GM23248 (cell line): ENCODE results near the gene PDE6C. TPM values are rescaled to one million over a fixed set of nuclear protein-coding genes. Genes with fewer than 3 reads are reported as not detected.

Source experiments
- DNase-seq: peaks from one replicate; pipeline ENCODE4 v3.0.0-alpha.2; 2015
- H2AFZ ChIP-seq: fragments of 200-600 bp; sonication (generic); 2 replicates; pipeline ENCODE4 v1.6.1; 2016; ENCODE audit warnings: antibody characterized with exemption
- H3F3A ChIP-seq: fragments of 200-600 bp; sonication (generic); 2 replicates; pipeline ENCODE4 v1.6.1; 2016; ENCODE audit warnings: mild to moderate bottlenecking, antibody characterized with exemption, mixed run types; ENCODE audit not compliant: insufficient read depth
- H3K27ac ChIP-seq: fragments of 200-600 bp; sonication (generic); 2 replicates; pipeline ENCODE4 v1.5.1; 2016; ENCODE audit warnings: mild to moderate bottlenecking
- H3K27me3 ChIP-seq: fragments of 200-600 bp; sonication (generic); replicated peaks from 2 replicates; pipeline ENCODE4 v1.6.1; 2016; ENCODE audit warnings: mild to moderate bottlenecking; ENCODE audit not compliant: insufficient read depth
- H3K36me3 ChIP-seq: fragments of 200-600 bp; sonication (generic); 2 replicates; pipeline ENCODE4 v1.6.1; 2016; ENCODE audit warnings: low read depth, mild to moderate bottlenecking
- H3K4me1 ChIP-seq: fragments of 200-600 bp; sonication (generic); 2 replicates; pipeline ENCODE4 v1.6.1; 2016; ENCODE audit warnings: mild to moderate bottlenecking; ENCODE audit not compliant: insufficient read depth
- H3K4me2 ChIP-seq: fragments of 200-600 bp; sonication (generic); one replicate; pipeline ENCODE4 v1.6.1; 2016; ENCODE audit warnings: mild to moderate bottlenecking; ENCODE audit not compliant: unreplicated experiment
- H3K4me3 ChIP-seq: fragments of 200-600 bp; sonication (generic); 2 replicates; pipeline ENCODE4 v1.5.1; 2016; ENCODE audit warnings: mild to moderate bottlenecking
- H3K79me2 ChIP-seq: fragments of 200-600 bp; sonication (generic); 2 replicates; pipeline ENCODE4 v1.6.1; 2016; ENCODE audit warnings: mild to moderate bottlenecking; ENCODE audit not compliant: insufficient read depth
- H3K9ac ChIP-seq: fragments of 200-600 bp; sonication (generic); 2 replicates; pipeline ENCODE4 v1.6.1; 2016; ENCODE audit warnings: mild to moderate bottlenecking
- H3K9me2 ChIP-seq: fragments of 200-600 bp; sonication (generic); 2 replicates; pipeline ENCODE4 v1.6.1; 2016; ENCODE audit warnings: mixed run types, mild to moderate bottlenecking, moderate library complexity; ENCODE audit not compliant: insufficient read depth
- H3K9me3 ChIP-seq: fragments of 200-600 bp; sonication (generic); one replicate; pipeline ENCODE4 v1.6.1; 2017; ENCODE audit warnings: low read depth
- H4K20me1 ChIP-seq: fragments of 200-600 bp; sonication (generic); 2 replicates; pipeline ENCODE4 v1.6.0; 2016; ENCODE audit not compliant: insufficient read depth
- EZH2 ChIP-seq: fragments of 200-600 bp; sonication (generic); IDR thresholded peaks from 2 replicates; pipeline ENCODE4 v1.6.1; 2018; ENCODE audit warnings: antibody characterized with exemption, mild to moderate bottlenecking; ENCODE audit not compliant: insufficient read depth, poor library complexity, severe bottlenecking
- EZH2phosphoT487 ChIP-seq: fragments of 200-600 bp; sonication (generic); IDR thresholded peaks from 2 replicates; pipeline ENCODE4 v1.6.1; 2018; ENCODE audit warnings: antibody characterized with exemption, moderate library complexity, mild to moderate bottlenecking, low read depth; ENCODE audit not compliant: insufficient read depth
- WGBS, 2 experiments: methylation state at CpG; one replicate each; pipeline ENCODE4 v1.1.6; 2015 to 2017; ENCODE audit warnings: low lambda C conversion rate in 2 of 2, low coverage in 1 of 2; ENCODE audit errors: missing lambda C conversion rate in 2 of 2; 5-methylcytosine and 5-hydroxymethylcytosine counted together
- in situ Hi-C: fragments of 300-500 bp; cut with MboI; formaldehyde crosslinking; loops from 2 replicates; pipeline ENCODE4 v1.15.0; 2020
- polyA plus RNA-seq: library from polyadenylated mRNA; unstranded; fragments of >200 nt; fragmentation: Nextera tagmentation; extraction: Ambion mirVana; gene quantifications from 2 replicates; pipeline ENCODE4 v1.2.1, GENCODE V29; 2016
- total RNA-seq: library from RNA; depleted of rRNA; stranded (reverse); fragments of >200 nt; shearing (Covaris generic); gene quantifications from 2 replicates; pipeline ENCODE4 v1.2.3, GENCODE V29; 2014

The PDE6C gene
- total and polyA plus RNA-seq, 2 experiments from 2014 or later: not detected

- in situ Hi-C loops: no loop called here
- WGBS, 2 experiments: 96 to 98% methylated on average over 3 of the region's 3 CpGs
- H3K27ac ChIP-seq: no peak overlapping the region
- H3K36me3 ChIP-seq: peaks cover 65% of the 10 kb centered on the region
- no peaks in the 10 kb centered on the region for H3K9me3 ChIP-seq
- H3K79me2 ChIP-seq: no peaks in the 10 kb centered on the region
- H3K4me1 ChIP-seq: no peaks in the 10 kb centered on the region
- H3K4me3 ChIP-seq: no peak overlapping the region
- no peaks in the 10 kb centered on the region for H4K20me1 ChIP-seq
- H2AFZ ChIP-seq: no peak overlapping the region
- no peaks in the 10 kb centered on the region for H3F3A ChIP-seq
- no peaks in the 10 kb centered on the region for H3K27me3 ChIP-seq
- no peak overlapping the region for H3K4me2 ChIP-seq
- TF ChIP-seq EZH2: no peak
- TF ChIP-seq EZH2phosphoT487: no peak
- no peak overlapping the region for H3K9ac ChIP-seq
- H3K9me2 ChIP-seq: no peaks in the 10 kb centered on the region
- DNase-seq: no peak
Measured at GRCh38 chr10:93667795-93668194, 55.5 kb downstream of the PDE6C start.

DNA sequence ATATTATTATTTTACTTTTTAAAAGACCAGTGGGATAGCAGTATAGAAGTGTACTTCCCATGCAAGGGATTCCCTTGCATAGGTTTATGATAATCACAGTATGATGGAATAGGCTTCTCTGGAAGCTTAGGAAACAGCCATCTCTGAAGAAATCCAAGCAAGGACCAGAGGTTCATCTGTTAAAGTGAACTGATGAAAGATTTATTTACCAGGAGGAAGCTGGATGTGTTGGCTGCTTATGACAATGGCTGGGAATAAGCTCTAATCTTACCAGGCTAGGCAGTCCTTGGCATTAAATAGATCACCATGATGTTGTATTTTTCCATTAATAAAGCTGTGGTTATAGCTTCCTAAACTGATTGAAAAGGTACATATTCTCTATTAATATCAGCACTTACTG is 58.0 kb downstream of the PDE6C start:
- DNase-seq: no peak
- Histone ChIP-seq H3K4me1 (no peaks in the 10 kb centered on the region), H3K36me3 (peaks cover 77% of the 10 kb centered on the region), H4K20me1 (no peaks in the 10 kb centered on the region), H2AFZ (no peak overlapping the region), H3K9me3 (no peaks in the 10 kb centered on the region), H3K9ac (no peak overlapping the region), H3K4me2 (no peak overlapping the region), H3K27ac (no peak overlapping the region), H3K9me2 (no peaks in the 10 kb centered on the region), H3K4me3 (no peak overlapping the region), H3K79me2 (no peaks in the 10 kb centered on the region), H3K27me3 (no peaks in the 10 kb centered on the region), H3F3A (no peaks in the 10 kb centered on the region)
- in situ Hi-C loops: loop anchor here (10.0 kb wide), 1 partner anchor 126 kb away; no protein-coding TSS in a partner anchor
- TF ChIP-seq EZH2phosphoT487 (no peak), EZH2 (no peak)

DNA sequence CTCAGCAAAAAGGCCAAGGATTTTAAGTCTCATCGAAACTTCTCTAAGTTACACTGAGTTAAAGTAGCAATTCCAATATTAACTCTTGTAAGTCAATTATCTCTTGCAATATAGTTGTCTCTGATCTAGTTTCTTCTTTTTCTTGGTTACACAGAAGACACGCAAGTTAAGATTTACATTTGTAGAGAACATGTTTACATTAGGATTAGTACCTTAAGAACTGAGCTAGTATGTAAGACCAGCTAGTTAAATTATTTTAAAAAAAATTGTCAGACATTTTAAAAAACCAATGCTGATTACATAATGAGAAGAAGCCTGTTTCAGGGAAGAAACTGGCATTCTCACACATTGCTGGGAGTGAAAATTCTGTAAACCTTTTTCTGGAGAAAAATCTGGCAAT is 58.7 kb downstream of the PDE6C start:
- no peaks in the 10 kb centered on the region for H3F3A ChIP-seq
- no peaks in the 10 kb centered on the region for H3K9me2 ChIP-seq
- no peak overlapping the region for H3K4me3 ChIP-seq
- no peak overlapping the region for H2AFZ ChIP-seq
- DNase-seq: no peak
- in situ Hi-C loops: loop anchor here (10.0 kb wide), 1 partner anchor 126 kb away; no protein-coding TSS in a partner anchor
- no peaks in the 10 kb centered on the region for H4K20me1 ChIP-seq
- no peak for TF ChIP-seq EZH2phosphoT487
- no peak for TF ChIP-seq EZH2
- H3K79me2 ChIP-seq: no peaks in the 10 kb centered on the region
- WGBS, 2 experiments: 96 to 97% methylated on average over 2 of the region's 2 CpGs
- peaks cover 76% of the 10 kb centered on the region for H3K36me3 ChIP-seq
- H3K27ac ChIP-seq: no peak overlapping the region
- H3K4me2 ChIP-seq: no peak overlapping the region
- no peaks in the 10 kb centered on the region for H3K4me1 ChIP-seq
- H3K9ac ChIP-seq: no peak overlapping the region
- H3K27me3 ChIP-seq: no peaks in the 10 kb centered on the region
- H3K9me3 ChIP-seq: no peaks in the 10 kb centered on the region

GRCh38 chr10:93672022-93672678 is 59.8 kb downstream of the PDE6C start:
- no peak for DNase-seq
- Histone ChIP-seq H3K36me3 (peaks cover 72% of the 10 kb centered on the region), H3K9ac (no peak overlapping the region), H3K9me2 (no peaks in the 10 kb centered on the region), H3K4me2 (no peak overlapping the region), H3K4me3 (no peak overlapping the region), H4K20me1 (no peaks in the 10 kb centered on the region), H3K9me3 (no peaks in the 10 kb centered on the region), H3K4me1 (no peaks in the 10 kb centered on the region), H3K79me2 (no peaks in the 10 kb centered on the region), H3K27ac (no peak overlapping the region), H3F3A (no peaks in the 10 kb centered on the region), H2AFZ (no peak overlapping the region), H3K27me3 (no peaks in the 10 kb centered on the region)
- TF ChIP-seq EZH2phosphoT487 (no peak), EZH2 (no peak)
- in situ Hi-C loops: loop anchor here (10.0 kb wide), 1 partner anchor 127 kb away; no protein-coding TSS in a partner anchor
- WGBS, 2 experiments: 95 to 97% methylated on average over 2 of the region's 2 CpGs
